Stimulated activated naive CD8-positive, alpha-beta T cell treated with anti-CD3 and anti-CD28 coated beads, Interleukin-15, Interleukin-2, amounts not matched to agents 100 ng/mL and 50 ng/mL, for 24 hours (primary cell): ENCODE measurements around the gene PGP.
"Not testable (repeated sequence)": the region's sequence is repeated elsewhere in the genome, so short reads cannot be mapped to it uniquely, and the experiment has no call there.

Experiments used
- H3K27ac Mint-ChIP-seq: one replicate; pipeline ENCODE4 v1.8.0; 2021; ENCODE audit warnings: mild to moderate bottlenecking, mixed read lengths
- H3K27me3 Mint-ChIP-seq: one replicate; pipeline ENCODE4 v1.8.0; 2021; ENCODE audit warnings: mixed read lengths
- H3K36me3 Mint-ChIP-seq: one replicate; pipeline ENCODE4 v1.8.0; 2021; ENCODE audit warnings: low read depth, mixed read lengths
- H3K4me1 Mint-ChIP-seq: one replicate; pipeline ENCODE4 v1.8.0; 2021; ENCODE audit warnings: low read depth, mixed read lengths
- H3K4me3 Mint-ChIP-seq: one replicate; pipeline ENCODE4 v1.8.0; 2021; ENCODE audit warnings: mild to moderate bottlenecking, mixed read lengths
- H3K9me3 Mint-ChIP-seq: one replicate; pipeline ENCODE4 v1.8.0; 2021; ENCODE audit warnings: mixed read lengths

PGP gene

GRCh38 chr16:2243031-2243528, 28.4 kb upstream of the PGP start:
- Mint-ChIP-seq H3K36me3 (peaks cover 24% of the 10 kb centered on the region), H3K4me3 (no peak overlapping the region), H3K9me3 (no peaks in the 10 kb centered on the region), H3K4me1 (no peaks in the 10 kb centered on the region), H3K27me3 (no peaks in the 10 kb centered on the region), H3K27ac (no peak overlapping the region)

DNA sequence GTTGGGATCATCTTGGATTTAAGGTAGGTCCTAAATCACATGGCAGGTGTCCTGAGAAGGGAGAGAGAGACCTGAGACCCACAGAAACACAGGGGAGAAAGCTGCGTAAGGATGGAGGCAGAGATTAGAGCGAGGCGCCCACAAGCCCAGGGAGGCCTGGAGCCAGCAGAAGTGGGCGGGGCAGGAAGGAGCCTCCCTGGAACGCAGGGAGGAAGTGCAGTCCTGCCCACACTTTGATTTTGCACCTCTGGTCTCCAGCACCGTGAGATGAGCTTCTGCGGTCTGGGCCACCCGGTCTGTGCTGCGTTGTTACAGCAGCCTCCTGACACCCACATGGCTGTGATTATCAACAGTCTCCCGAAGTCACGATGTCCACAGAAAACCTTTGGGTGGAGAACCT, 28.0 kb upstream of the PGP start:
- no peaks in the 10 kb centered on the region for H3K4me1 Mint-ChIP-seq
- H3K9me3 Mint-ChIP-seq: no peaks in the 10 kb centered on the region
- no peak overlapping the region for H3K27ac Mint-ChIP-seq
- no peaks in the 10 kb centered on the region for H3K27me3 Mint-ChIP-seq
- H3K4me3 Mint-ChIP-seq: no peak overlapping the region
- peaks cover 22% of the 10 kb centered on the region for H3K36me3 Mint-ChIP-seq

DNA sequence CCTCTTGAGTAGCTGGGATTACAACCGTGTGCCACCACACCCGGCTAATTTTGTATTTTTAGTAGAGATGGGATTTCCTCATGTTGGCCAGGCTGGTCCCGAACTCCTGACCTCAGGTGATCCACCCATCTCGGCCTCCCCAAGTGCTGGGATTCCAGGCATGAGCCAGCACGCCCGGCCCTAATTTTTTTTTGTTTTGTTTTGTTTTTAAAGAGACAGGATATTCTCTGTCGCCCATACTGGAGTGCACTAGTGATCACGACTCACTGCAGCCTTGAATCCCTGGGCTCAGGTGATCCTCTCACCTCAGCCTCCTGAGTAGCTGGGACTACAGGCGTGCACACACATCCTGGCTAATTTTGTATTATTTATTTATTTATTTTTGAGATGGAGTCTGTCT, 25.7 kb upstream of the PGP start:
- H3K9me3 Mint-ChIP-seq, H3K27ac Mint-ChIP-seq, H3K4me1 Mint-ChIP-seq, H3K4me3 Mint-ChIP-seq, H3K27me3 Mint-ChIP-seq: not testable (repeated sequence)
- H3K36me3 Mint-ChIP-seq: peaks cover 15% of the 10 kb centered on the region

- Mint-ChIP-seq H3K27ac (no peak overlapping the region), H3K9me3 (no peaks in the 10 kb centered on the region), H3K4me1 (no peaks in the 10 kb centered on the region), H3K27me3 (peaks cover 2% of the 10 kb centered on the region), H3K4me3 (no peak overlapping the region), H3K36me3 (peaks cover 16% of the 10 kb centered on the region)
These were observed 24.4 kb upstream of the PGP start for GRCh38 chr16:2238838-2239675.

- Mint-ChIP-seq H3K9me3 (no peaks in the 10 kb centered on the region), H3K4me1 (no peaks in the 10 kb centered on the region), H3K27me3 (peaks cover 2% of the 10 kb centered on the region), H3K4me3 (no peak overlapping the region), H3K36me3 (peaks cover 13% of the 10 kb centered on the region), H3K27ac (no peak overlapping the region)
These were observed 23.7 kb upstream of the PGP start for GRCh38 chr16:2238150-2238837.

DNA sequence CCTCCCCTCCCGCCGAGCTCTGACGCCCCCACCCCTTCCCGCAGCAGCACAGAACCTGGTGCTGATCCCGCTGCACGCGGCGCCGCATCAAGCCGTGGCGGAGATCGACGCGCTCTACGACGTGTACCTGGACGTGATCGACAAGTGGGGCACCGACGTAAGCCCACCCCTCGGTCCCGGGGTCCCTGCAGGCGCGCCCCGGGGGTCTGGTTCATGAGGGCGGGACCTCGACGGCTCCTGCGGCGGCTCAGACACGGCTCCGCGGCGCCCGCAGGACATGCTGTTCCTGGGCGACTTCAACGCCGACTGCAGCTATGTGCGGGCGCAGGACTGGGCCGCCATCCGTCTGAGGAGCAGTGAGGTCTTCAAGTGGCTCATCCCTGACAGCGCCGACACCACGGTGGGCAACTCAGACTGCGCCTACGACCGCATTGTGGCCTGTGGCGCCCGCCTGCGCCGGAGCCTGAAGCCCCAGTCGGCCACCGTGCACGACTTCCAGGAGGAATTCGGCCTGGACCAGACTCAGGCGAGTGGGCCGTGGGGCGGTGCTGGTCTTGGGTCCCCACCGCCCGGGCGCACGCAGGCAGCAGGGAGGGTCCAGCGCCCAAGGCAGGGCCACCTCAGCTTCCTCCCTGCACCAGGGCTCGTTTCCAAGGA, 23.0 kb upstream of the PGP start:
- Mint-ChIP-seq H3K9me3 (no peaks in the 10 kb centered on the region), H3K27me3 (peaks cover 2% of the 10 kb centered on the region), H3K36me3 (peaks cover 12% of the 10 kb centered on the region), H3K27ac (no peak overlapping the region), H3K4me1 (no peaks in the 10 kb centered on the region), H3K4me3 (no peak overlapping the region)

DNA sequence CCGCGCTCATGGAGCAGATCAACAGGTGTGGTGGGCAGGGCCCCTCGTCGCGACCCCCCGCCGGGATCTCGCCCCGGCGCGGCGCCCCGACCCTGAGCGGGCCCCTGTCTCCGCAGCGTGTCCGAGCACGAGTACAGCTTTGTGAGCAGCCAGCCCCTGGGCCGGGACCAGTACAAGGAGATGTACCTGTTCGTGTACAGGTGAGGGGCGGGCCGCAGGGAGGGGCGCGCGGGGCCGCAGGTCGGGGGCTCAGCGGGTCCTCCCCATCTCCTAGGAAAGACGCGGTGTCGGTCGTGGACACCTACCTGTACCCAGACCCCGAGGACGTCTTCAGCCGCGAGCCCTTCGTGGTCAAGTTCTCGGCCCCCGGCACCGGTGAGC, 22.5 kb upstream of the PGP start:
- no peak overlapping the region for H3K27ac Mint-ChIP-seq
- no peaks in the 10 kb centered on the region for H3K9me3 Mint-ChIP-seq
- peaks cover 2% of the 10 kb centered on the region for H3K27me3 Mint-ChIP-seq
- H3K4me1 Mint-ChIP-seq: no peaks in the 10 kb centered on the region
- H3K4me3 Mint-ChIP-seq: no peak overlapping the region
- peaks cover 7% of the 10 kb centered on the region for H3K36me3 Mint-ChIP-seq

DNA sequence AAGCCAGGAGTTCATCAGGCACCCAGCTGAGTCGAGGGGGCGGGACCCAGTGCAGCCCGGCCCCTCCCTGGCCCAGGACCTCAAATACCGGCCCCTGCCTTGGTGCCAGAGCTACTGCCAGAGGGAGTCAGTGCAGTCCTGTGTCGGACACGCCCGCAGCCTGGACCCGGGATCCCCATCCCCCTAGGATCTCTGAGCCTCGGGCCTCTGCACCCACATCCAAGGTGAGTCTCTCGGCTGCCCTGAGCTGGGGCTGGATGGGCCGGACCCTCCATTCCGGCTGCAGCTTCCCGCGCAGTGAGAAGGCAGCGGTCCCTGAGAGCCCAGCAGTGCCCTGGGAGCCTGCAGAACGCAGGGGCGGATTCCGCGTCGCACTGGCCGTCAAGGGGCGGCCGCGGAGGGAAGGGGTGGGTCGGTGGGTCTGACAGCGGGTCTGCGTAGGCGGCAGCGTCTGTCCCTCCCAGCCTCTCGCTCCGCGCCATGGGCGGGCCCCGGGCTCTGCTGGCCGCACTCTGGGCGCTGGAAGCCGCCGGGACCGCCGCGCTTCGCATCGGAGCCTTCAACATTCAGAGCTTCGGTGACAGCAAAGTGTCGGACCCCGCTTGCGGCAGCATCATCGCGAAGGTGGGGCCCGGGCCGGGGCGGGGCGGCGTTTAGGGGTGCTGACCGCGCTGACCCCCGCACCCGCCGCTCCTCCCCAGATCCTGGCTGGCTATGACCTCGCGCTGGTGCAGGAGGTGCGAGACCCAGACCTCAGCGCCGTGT, 21.9 kb upstream of the PGP start, which contains the start of gene DNASE1L2:
DNASE1L2 (plus strand) TSS at position 108 of the 765 bp plus-strand sequence; CDS start at position 481, 373 bp downstream.
- Mint-ChIP-seq H3K36me3 (peaks cover 4% of the 10 kb centered on the region), H3K4me3 (no peak within 1 kb of the TSS), H3K27me3 (peaks cover 2% of the 10 kb centered on the region), H3K9me3 (no peaks in the 10 kb centered on the region), H3K27ac (no peak within 1 kb of the TSS), H3K4me1 (no peaks in the 10 kb centered on the region)

GRCh38 chr16:2235695-2236336, 21.2 kb upstream of the PGP start:
- no peaks in the 10 kb centered on the region for H3K4me1 Mint-ChIP-seq
- no peaks in the 10 kb centered on the region for H3K9me3 Mint-ChIP-seq
- no peak overlapping the region for H3K4me3 Mint-ChIP-seq
- H3K27me3 Mint-ChIP-seq: peaks cover 2% of the 10 kb centered on the region
- H3K36me3 Mint-ChIP-seq: peaks cover 4% of the 10 kb centered on the region
- H3K27ac Mint-ChIP-seq: no peak overlapping the region

GRCh38 chr16:2235234-2235651, 20.6 kb upstream of the PGP start:
- no peaks in the 10 kb centered on the region for H3K4me1 Mint-ChIP-seq
- H3K36me3 Mint-ChIP-seq: peaks cover 5% of the 10 kb centered on the region
- H3K4me3 Mint-ChIP-seq: no peak overlapping the region
- H3K9me3 Mint-ChIP-seq: no peaks in the 10 kb centered on the region
- H3K27me3 Mint-ChIP-seq: peaks cover 2% of the 10 kb centered on the region
- H3K27ac Mint-ChIP-seq: no peak overlapping the region

DNA sequence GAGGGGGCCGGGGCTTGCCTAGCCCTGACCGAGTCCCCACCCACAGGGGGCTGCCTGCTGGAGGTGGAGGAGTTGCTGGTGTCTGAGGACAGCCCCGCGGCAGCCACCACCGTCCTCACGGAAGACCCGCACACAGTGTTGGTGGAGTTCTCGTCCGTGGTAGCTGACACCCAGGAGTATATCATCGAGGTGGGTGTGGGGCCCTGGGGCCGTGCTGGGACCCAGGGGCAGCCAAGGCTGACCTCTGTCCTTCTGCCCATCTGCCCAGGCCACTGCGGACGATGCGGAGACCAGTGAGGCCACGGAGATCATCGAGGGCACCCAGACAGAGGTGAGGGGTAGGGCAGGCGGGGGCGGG, 20.2 kb upstream of the PGP start:
- H3K27ac Mint-ChIP-seq: no peak overlapping the region
- no peaks in the 10 kb centered on the region for H3K9me3 Mint-ChIP-seq
- no peak overlapping the region for H3K4me3 Mint-ChIP-seq
- H3K27me3 Mint-ChIP-seq: peaks cover 2% of the 10 kb centered on the region
- H3K36me3 Mint-ChIP-seq: peaks cover 8% of the 10 kb centered on the region
- H3K4me1 Mint-ChIP-seq: no peaks in the 10 kb centered on the region

DNA sequence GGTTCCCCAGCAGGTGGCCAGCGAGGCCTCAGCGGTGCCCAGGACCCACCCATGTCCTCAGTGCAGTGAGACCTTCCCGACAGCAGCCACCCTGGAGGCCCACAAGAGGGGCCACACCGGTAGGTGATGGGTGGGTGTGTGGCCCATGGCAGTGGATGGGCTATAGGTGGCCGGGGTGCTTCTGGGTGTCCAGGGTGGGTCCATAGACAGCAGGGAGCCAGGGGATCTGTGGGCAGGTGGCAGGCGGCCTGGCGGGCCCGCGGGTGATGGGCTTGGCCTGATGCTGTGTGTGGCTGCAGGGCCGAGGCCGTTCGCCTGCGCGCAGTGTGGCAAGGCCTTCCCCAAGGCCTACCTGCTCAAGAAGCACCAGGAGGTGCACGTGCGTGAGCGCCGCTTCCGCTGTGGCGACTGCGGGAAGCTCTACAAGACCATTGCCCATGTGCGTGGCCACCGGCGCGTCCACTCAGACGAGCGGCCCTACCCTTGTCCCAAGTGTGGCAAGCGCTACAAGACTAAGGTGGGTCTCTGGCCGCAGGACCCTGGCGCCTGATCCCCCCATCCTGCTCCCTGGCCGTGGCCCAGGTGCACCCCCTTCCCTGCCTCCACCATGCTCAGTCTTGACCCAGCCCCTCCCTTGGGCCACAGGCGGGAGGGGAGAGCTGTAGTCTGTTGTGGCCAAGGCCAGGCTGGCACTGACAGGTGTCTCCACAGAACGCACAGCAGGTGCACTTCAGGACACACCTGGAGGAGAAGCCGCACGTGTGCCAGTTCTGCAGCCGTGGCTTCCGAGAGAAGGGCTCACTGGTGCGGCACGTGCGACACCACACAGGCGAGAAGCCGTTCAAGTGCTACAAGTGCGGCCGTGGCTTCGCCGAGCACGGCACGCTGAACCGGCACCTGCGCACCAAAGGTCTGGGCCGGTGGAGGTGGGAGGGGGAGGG, 19.5 kb upstream of the PGP start:
- H3K27ac Mint-ChIP-seq: no peak overlapping the region
- no peak overlapping the region for H3K4me3 Mint-ChIP-seq
- no peaks in the 10 kb centered on the region for H3K9me3 Mint-ChIP-seq
- peaks cover 2% of the 10 kb centered on the region for H3K27me3 Mint-ChIP-seq
- H3K4me1 Mint-ChIP-seq: no peaks in the 10 kb centered on the region
- peaks cover 8% of the 10 kb centered on the region for H3K36me3 Mint-ChIP-seq

DNA sequence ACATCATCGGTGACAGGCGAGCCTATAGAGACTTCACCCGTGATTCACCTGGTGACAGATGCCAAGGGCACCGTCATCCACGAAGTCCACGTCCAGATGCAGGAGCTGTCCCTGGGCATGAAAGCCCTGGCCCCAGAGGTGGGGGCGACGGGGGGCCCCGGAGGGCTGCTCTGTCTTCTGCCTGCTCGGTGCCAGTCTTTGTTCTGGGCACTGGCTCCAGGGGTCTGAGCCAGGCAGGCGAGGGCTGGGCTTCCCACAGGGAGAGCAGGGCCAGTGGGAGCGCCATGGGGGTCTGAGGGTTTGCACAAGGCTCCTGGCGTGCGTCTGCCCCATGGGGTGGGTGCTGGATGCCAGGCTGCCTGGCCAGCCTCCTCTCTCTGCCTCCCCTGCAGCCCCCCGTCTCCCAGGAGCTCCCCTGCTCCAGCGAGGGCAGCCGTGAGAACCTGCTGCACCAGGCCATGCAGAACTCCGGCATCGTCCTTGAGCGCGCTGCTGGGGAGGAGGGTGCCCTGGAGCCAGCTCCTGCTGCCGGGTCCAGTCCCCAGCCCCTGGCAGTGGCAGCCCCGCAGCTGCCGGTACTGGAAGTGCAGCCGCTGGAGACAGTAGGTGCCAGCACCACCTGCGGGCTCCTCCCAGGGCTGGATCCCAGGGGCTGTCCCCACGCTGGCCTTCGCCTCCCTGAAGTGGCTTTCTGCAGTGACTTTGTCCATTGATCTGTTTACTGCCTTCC, 18.6 kb upstream of the PGP start:
- peaks cover 8% of the 10 kb centered on the region for H3K36me3 Mint-ChIP-seq
- H3K27me3 Mint-ChIP-seq: peaks cover 2% of the 10 kb centered on the region
- H3K9me3 Mint-ChIP-seq: no peaks in the 10 kb centered on the region
- no peak overlapping the region for H3K4me3 Mint-ChIP-seq
- no peak overlapping the region for H3K27ac Mint-ChIP-seq
- H3K4me1 Mint-ChIP-seq: no peaks in the 10 kb centered on the region
